SK-N-SH treated with all-trans-retinoic acid at 6 μM for 48 hours (cell line): Measurements from ENCODE around the gene BRI3.

Source experiments
- ATAC-seq: fragments of 200-7000 bp; cut with Tn5 transposase; 3 replicates; pipeline ENCODE4 v1.9.1; 2020; ENCODE audit warnings: mild to moderate bottlenecking, moderate library complexity
- ARNTL ChIP-seq: fragments of 450-650 bp; formaldehyde crosslinking; IDR thresholded peaks from 2 replicates; pipeline ENCODE4 v1.5.0; 2020; ENCODE audit warnings: low read depth, mild to moderate bottlenecking, moderate library complexity, borderline replicate concordance
- BACH2 ChIP-seq: fragments of 250-450 bp; sonication (Bioruptor Pico); IDR thresholded peaks from 2 replicates; pipeline ENCODE4 v1.9.0; 2021; ENCODE audit warnings: mild to moderate bottlenecking, borderline replicate concordance
- CSDC2 ChIP-seq: fragments of 250-450 bp; sonication (Bioruptor Pico); IDR thresholded peaks from 2 replicates; pipeline ENCODE4 v1.5.0; 2020; ENCODE audit warnings: mild to moderate bottlenecking, moderate library complexity
- ESRRG ChIP-seq: fragments of 250-450 bp; sonication (Bioruptor Pico); IDR thresholded peaks from 2 replicates; pipeline ENCODE4 v1.6.1; 2021; ENCODE audit warnings: mild to moderate bottlenecking
- GLIS3 ChIP-seq: fragments of 250-450 bp; sonication (Bioruptor Pico); IDR thresholded peaks from 2 replicates; pipeline ENCODE4 v1.5.0; 2020; ENCODE audit warnings: mild to moderate bottlenecking, moderate library complexity
- ISL1 ChIP-seq: fragments of 250-450 bp; sonication (Bioruptor Pico); IDR thresholded peaks from 2 replicates; pipeline ENCODE4 v2.1.2; 2022; ENCODE audit warnings: mild to moderate bottlenecking, moderate library complexity
- OSR1 ChIP-seq: fragments of 250-450 bp; sonication (Bioruptor Pico); IDR thresholded peaks from 2 replicates; pipeline ENCODE4 v1.8.0; 2022; ENCODE audit warnings: moderate library complexity, mild to moderate bottlenecking, inconsistent platforms
- PPARA ChIP-seq: fragments of 250-450 bp; sonication (Bioruptor Pico); IDR thresholded peaks from 2 replicates; pipeline ENCODE4 v1.5.0; 2020; ENCODE audit warnings: mild to moderate bottlenecking, borderline replicate concordance
- SNAI2 ChIP-seq: fragments of 250-450 bp; sonication (Bioruptor Pico); IDR thresholded peaks from 2 replicates; pipeline ENCODE4 v1.5.0; 2020; ENCODE audit warnings: mild to moderate bottlenecking, moderate library complexity
- TCF4 ChIP-seq: fragments of 250-450 bp; sonication (Bioruptor Pico); IDR thresholded peaks from 2 replicates; pipeline ENCODE4 v1.8.0; 2021; ENCODE audit warnings: mild to moderate bottlenecking, moderate library complexity, borderline replicate concordance
- TOX ChIP-seq: fragments of 250-450 bp; sonication (Bioruptor Pico); IDR thresholded peaks from 2 replicates; pipeline ENCODE4 v1.8.0; 2021; ENCODE audit warnings: mild to moderate bottlenecking, moderate library complexity, borderline replicate concordance
- ZC3H10 ChIP-seq: fragments of 250-450 bp; sonication (Bioruptor Pico); IDR thresholded peaks from 2 replicates; pipeline ENCODE4 v1.5.1; 2021; ENCODE audit warnings: mild to moderate bottlenecking, moderate library complexity
- ZFP3 ChIP-seq: fragments of 250-450 bp; sonication (Bioruptor Pico); IDR thresholded peaks from 2 replicates; pipeline ENCODE4 v1.5.0; 2020; ENCODE audit warnings: mild to moderate bottlenecking, moderate library complexity
- ZFP30 ChIP-seq: fragments of 450-650 bp; formaldehyde crosslinking; IDR thresholded peaks from 2 replicates; pipeline ENCODE4 v1.5.0; 2022; ENCODE audit warnings: mild to moderate bottlenecking, moderate library complexity
- ZNF70 ChIP-seq: fragments of 450-650 bp; formaldehyde crosslinking; IDR thresholded peaks from 2 replicates; pipeline ENCODE4 v1.5.0; 2020; ENCODE audit warnings: mild to moderate bottlenecking, moderate library complexity
- ZNF8 ChIP-seq: fragments of 450-650 bp; formaldehyde crosslinking; IDR thresholded peaks from 2 replicates; pipeline ENCODE4 v1.5.0; 2020; ENCODE audit warnings: mild to moderate bottlenecking, moderate library complexity
- TF ChIP-seq, protein P1 (sequence below): fragments of 250-450 bp; sonication (Bioruptor Pico); IDR thresholded peaks from 2 replicates; pipeline ENCODE4 v1.5.0; 2020; ENCODE audit warnings: mild to moderate bottlenecking, moderate library complexity
- TF ChIP-seq, protein P2 (sequence below): fragments of 250-450 bp; sonication (Bioruptor Pico); IDR thresholded peaks from 2 replicates; pipeline ENCODE4 v1.8.0; 2020; ENCODE audit warnings: mild to moderate bottlenecking, moderate library complexity, borderline replicate concordance
- TF ChIP-seq, protein P3 (sequence below): fragments of 250-450 bp; sonication (Bioruptor Pico); IDR thresholded peaks from 2 replicates; pipeline ENCODE4 v1.5.1; 2021; ENCODE audit warnings: mild to moderate bottlenecking, moderate library complexity
- TF ChIP-seq, protein P4 (sequence below): fragments of 250-450 bp; sonication (Bioruptor Pico); IDR thresholded peaks from 2 replicates; pipeline ENCODE4 v1.5.1; 2020; ENCODE audit warnings: low read depth, mild to moderate bottlenecking, moderate library complexity
- TF ChIP-seq, protein P5 (sequence below): fragments of 250-450 bp; sonication (Bioruptor Pico); IDR thresholded peaks from 2 replicates; pipeline ENCODE4 v1.8.0; 2021; ENCODE audit warnings: low read depth, mild to moderate bottlenecking, moderate library complexity, borderline replicate concordance

The BRI3 gene

DNA sequence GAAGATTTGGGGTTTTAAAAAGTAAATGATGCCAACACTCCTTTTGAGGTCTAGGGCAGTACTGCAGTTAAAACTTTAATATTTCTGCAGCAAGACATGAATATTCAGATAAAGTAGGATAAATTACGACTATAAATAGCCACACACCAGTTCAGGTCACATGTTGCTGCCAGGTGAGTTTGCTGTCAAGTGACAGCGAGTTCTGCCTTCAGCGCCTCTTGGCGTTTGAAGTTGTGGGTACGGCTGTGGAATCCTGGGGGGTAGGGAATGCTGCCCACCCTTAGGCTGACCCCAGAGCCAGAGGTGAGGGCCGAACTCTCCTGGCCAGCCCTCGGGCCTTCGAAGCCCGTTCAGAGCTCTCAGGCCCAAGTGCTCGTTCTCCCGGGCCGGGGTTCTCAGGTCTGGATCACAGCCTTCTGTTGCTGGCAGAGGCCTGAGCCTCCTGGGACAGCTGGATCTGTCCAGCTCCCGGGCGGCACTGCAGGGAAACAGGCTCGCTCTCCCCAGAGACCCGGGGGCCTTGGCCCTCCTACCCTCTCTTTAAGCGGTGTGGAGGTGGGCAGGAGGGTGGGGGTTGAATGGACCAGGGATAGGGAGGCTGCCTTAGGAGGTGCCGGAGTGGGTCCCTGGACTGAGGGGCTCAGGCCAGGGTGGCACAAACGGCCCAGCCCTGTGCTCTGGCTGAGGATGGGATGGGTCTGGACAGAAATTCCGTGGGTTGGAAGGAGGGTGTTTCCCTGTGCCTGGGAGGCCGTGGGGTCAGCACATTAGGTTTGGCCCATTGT, 5.4 kb downstream of the BRI3 start:
- TF ChIP-seq ZFP3 (no peak), TOX (CRISPR knock-in tag) (no peak), OSR1 (CRISPR knock-in tag) (no peak), SNAI2 (CRISPR knock-in tag) (no peak), ZNF8 (CRISPR knock-in tag) (no peak), ESRRG (CRISPR knock-in tag) (no peak), CSDC2 (CRISPR knock-in tag) (no peak), TCF4 (no peak), ISL1 (CRISPR knock-in tag) (no peak), ZFP30 (no peak), GLIS3 (CRISPR knock-in tag) (no peak), BACH2 (no peak), ZNF70 (CRISPR knock-in tag) (no peak), ZC3H10 (CRISPR knock-in tag) (no peak)
- TF ChIP-seq, protein P1, sequence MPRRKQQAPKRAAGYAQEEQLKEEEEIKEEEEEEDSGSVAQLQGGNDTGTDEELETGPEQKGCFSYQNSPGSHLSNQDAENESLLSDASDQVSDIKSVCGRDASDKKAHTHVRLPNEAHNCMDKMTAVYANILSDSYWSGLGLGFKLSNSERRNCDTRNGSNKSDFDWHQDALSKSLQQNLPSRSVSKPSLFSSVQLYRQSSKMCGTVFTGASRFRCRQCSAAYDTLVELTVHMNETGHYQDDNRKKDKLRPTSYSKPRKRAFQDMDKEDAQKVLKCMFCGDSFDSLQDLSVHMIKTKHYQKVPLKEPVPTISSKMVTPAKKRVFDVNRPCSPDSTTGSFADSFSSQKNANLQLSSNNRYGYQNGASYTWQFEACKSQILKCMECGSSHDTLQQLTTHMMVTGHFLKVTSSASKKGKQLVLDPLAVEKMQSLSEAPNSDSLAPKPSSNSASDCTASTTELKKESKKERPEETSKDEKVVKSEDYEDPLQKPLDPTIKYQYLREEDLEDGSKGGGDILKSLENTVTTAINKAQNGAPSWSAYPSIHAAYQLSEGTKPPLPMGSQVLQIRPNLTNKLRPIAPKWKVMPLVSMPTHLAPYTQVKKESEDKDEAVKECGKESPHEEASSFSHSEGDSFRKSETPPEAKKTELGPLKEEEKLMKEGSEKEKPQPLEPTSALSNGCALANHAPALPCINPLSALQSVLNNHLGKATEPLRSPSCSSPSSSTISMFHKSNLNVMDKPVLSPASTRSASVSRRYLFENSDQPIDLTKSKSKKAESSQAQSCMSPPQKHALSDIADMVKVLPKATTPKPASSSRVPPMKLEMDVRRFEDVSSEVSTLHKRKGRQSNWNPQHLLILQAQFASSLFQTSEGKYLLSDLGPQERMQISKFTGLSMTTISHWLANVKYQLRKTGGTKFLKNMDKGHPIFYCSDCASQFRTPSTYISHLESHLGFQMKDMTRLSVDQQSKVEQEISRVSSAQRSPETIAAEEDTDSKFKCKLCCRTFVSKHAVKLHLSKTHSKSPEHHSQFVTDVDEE (CRISPR knock-in tag) = no peak
- TF ChIP-seq, protein P2, sequence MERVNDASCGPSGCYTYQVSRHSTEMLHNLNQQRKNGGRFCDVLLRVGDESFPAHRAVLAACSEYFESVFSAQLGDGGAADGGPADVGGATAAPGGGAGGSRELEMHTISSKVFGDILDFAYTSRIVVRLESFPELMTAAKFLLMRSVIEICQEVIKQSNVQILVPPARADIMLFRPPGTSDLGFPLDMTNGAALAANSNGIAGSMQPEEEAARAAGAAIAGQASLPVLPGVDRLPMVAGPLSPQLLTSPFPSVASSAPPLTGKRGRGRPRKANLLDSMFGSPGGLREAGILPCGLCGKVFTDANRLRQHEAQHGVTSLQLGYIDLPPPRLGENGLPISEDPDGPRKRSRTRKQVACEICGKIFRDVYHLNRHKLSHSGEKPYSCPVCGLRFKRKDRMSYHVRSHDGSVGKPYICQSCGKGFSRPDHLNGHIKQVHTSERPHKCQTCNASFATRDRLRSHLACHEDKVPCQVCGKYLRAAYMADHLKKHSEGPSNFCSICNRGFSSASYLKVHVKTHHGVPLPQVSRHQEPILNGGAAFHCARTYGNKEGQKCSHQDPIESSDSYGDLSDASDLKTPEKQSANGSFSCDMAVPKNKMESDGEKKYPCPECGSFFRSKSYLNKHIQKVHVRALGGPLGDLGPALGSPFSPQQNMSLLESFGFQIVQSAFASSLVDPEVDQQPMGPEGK (CRISPR knock-in tag) = no peak
- TF ChIP-seq, protein P3, sequence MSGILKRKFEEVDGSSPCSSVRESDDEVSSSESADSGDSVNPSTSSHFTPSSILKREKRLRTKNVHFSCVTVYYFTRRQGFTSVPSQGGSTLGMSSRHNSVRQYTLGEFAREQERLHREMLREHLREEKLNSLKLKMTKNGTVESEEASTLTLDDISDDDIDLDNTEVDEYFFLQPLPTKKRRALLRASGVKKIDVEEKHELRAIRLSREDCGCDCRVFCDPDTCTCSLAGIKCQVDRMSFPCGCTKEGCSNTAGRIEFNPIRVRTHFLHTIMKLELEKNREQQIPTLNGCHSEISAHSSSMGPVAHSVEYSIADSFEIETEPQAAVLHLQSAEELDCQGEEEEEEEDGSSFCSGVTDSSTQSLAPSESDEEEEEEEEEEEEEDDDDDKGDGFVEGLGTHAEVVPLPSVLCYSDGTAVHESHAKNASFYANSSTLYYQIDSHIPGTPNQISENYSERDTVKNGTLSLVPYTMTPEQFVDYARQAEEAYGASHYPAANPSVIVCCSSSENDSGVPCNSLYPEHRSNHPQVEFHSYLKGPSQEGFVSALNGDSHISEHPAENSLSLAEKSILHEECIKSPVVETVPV (CRISPR knock-in tag) = no peak
- TF ChIP-seq, protein P4, sequence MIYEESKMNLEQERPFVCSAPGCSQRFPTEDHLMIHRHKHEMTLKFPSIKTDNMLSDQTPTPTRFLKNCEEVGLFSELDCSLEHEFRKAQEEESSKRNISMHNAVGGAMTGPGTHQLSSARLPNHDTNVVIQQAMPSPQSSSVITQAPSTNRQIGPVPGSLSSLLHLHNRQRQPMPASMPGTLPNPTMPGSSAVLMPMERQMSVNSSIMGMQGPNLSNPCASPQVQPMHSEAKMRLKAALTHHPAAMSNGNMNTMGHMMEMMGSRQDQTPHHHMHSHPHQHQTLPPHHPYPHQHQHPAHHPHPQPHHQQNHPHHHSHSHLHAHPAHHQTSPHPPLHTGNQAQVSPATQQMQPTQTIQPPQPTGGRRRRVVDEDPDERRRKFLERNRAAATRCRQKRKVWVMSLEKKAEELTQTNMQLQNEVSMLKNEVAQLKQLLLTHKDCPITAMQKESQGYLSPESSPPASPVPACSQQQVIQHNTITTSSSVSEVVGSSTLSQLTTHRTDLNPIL (CRISPR knock-in tag) = no peak
- TF ChIP-seq, protein P5, sequence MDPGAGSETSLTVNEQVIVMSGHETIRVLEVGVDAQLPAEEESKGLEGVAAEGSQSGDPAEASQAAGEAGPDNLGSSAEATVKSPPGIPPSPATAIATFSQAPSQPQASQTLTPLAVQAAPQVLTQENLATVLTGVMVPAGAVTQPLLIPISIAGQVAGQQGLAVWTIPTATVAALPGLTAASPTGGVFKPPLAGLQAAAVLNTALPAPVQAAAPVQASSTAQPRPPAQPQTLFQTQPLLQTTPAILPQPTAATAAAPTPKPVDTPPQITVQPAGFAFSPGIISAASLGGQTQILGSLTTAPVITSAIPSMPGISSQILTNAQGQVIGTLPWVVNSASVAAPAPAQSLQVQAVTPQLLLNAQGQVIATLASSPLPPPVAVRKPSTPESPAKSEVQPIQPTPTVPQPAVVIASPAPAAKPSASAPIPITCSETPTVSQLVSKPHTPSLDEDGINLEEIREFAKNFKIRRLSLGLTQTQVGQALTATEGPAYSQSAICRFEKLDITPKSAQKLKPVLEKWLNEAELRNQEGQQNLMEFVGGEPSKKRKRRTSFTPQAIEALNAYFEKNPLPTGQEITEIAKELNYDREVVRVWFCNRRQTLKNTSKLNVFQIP (CRISPR knock-in tag) = no peak
- no peak for ATAC-seq

DNA sequence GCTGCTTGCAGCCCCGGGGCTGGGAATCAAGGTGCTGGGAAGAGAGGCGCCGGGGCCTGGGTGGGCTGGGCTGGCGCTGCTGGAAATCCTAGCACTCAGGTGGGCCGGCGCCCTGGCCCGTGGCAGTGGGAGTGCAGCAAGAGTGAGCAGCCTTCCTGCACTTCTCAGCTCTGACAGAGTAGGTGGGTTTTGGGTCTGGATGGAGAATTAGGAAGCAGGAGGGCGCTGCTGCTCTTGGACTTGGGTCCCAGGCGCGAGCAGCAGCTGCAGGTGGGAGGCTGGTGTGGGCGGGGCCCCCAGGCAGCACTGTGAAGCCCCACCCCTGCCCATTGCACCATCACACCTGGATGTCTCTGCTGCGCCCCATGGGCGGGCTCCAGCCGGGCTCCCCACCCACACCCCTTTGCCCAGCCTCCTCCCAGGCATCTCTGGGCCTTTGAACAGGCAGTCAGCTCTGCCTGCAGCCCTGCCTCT, 6.0 kb downstream of the BRI3 start:
- no peak for TF ChIP-seq ZNF8 (CRISPR knock-in tag)
- no peak for TF ChIP-seq SNAI2 (CRISPR knock-in tag)
- TF ChIP-seq BACH2 = no peak
- TF ChIP-seq PPARA (CRISPR knock-in tag) = no peak
- no peak for TF ChIP-seq ESRRG (CRISPR knock-in tag)
- TF ChIP-seq ZNF70 (CRISPR knock-in tag) = no peak
- no peak for TF ChIP-seq ISL1 (CRISPR knock-in tag)
- TF ChIP-seq ZFP3 = no peak
- TF ChIP-seq, protein P3 (CRISPR knock-in tag) = no peak
- TF ChIP-seq, protein P1 (CRISPR knock-in tag) = no peak
- no peak for TF ChIP-seq ARNTL
- no peak for TF ChIP-seq TOX (CRISPR knock-in tag)
- TF ChIP-seq, protein P4 (CRISPR knock-in tag) = no peak
- ATAC-seq = no peak
